Prostate gland (tissue), 2 donors: ENCODE measurements around the gene HNRNPC.

ENCODE experiments used
- POLR2A ChIP-seq: fragments of 450-650 bp; IDR thresholded peaks from one replicate; pipeline ENCODE4 v1.6.1; 2016; ENCODE audit warnings: antibody characterized with exemption, mild to moderate bottlenecking
- POLR2AphosphoS5 ChIP-seq: sonication (generic); formaldehyde crosslinking; IDR thresholded peaks from one replicate; pipeline ENCODE4 v1.6.1; 2017; ENCODE audit warnings: antibody characterized with exemption
- TF ChIP-seq, protein P1 (sequence below), 4 experiments: fragments of 200-600 bp in 2 of 4; fragments of 450-650 bp in 2 of 4; sonication (generic) in 2 of 4; IDR thresholded peaks; 1 replicate in 3 of 4; 2 replicates in 1 of 4; pipeline ENCODE4 v1.5.1; 2016 to 2019; ENCODE audit warnings: antibody characterized with exemption in 4 of 4, mild to moderate bottlenecking in 2 of 4, moderate library complexity in 2 of 4

DNA sequence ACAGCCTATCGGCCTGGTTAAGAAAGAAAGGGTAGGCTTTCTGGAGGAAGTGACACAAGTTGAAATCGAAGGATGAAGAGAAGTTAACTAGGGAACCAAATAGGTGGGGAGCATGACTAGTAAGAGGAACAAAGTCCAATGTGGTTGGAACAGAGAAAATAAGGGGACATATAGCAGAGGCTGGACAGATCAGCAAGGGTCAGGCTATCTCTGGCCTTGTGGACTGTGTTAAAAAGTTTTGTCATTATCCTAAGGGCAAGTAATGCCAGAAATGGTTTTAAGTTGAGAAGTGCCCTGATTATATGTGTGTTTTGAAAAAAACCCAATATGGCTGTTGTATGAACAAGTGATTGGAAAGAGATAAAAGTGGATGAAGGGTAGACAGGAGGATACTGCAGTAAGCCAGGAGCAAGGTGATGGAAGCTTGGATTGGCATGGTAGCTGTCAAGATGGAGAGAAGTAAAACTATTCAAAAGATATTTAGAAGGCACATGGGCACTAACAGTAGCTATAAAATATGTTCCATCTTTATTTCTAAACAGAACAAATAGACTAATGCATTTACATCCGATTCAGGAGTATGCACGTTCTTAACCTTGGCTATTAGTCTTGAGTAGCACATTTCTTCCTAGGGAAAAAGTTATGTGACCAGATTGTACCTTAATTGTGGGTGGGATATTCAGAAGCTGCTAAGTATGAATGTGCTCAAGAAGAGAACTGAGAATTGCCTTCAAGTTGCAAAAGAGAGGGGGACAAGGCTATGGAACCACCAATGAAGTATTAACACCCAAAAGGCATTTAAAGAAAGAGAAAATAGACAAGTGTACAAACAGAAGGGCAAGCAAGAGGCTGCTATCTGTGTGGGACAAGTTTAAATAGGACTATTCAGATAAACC is 66.5 kb downstream of the HNRNPC start:
- TF ChIP-seq, protein P1, sequence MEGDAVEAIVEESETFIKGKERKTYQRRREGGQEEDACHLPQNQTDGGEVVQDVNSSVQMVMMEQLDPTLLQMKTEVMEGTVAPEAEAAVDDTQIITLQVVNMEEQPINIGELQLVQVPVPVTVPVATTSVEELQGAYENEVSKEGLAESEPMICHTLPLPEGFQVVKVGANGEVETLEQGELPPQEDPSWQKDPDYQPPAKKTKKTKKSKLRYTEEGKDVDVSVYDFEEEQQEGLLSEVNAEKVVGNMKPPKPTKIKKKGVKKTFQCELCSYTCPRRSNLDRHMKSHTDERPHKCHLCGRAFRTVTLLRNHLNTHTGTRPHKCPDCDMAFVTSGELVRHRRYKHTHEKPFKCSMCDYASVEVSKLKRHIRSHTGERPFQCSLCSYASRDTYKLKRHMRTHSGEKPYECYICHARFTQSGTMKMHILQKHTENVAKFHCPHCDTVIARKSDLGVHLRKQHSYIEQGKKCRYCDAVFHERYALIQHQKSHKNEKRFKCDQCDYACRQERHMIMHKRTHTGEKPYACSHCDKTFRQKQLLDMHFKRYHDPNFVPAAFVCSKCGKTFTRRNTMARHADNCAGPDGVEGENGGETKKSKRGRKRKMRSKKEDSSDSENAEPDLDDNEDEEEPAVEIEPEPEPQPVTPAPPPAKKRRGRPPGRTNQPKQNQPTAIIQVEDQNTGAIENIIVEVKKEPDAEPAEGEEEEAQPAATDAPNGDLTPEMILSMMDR (IDR thresholded peaks at IDR 0.05) = no peak
- TF ChIP-seq POLR2A (no peak), POLR2AphosphoS5 (no peak)
